ENCODE data around the gene SPINK6.

DNA sequence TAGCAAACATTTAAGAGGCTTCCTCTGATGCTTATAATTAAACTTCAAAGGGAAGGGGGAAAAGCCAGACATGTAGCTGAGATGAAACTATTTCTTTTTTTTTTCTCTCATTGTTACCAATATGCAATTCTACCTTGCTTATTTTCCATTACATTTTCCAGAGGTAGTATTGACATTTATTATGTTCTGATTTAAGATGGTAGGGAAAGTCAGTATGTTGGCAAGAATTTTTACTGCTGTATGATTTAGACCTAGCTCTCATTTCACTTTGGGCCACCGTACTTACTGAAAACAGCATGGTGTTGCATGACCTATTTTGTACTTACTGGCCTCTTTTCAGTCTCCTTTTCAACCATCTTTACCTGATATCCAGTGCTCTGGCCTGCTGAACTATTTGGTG is 9.6 kb upstream of the SPINK6 start:
- TF ChIP-seq SIN3A (IDR thresholded peaks at IDR 0.05; ENCODE audit: borderline replicate concordance, insufficient read depth, low read length) (no peak), TAF1 (IDR thresholded peaks at IDR 0.05; ENCODE audit: borderline replicate concordance, insufficient read depth, low read length) (no peak), POLR2AphosphoS5 (IDR thresholded peaks at IDR 0.05; ENCODE audit: low read depth, low read length) (no peak), FOXP2 (optimal IDR thresholded peaks at IDR 0.05; ENCODE audit: borderline replicate concordance, extremely low read depth, extremely low read length, insufficient read depth) (no peak)
- TF ChIP-seq, protein P1, sequence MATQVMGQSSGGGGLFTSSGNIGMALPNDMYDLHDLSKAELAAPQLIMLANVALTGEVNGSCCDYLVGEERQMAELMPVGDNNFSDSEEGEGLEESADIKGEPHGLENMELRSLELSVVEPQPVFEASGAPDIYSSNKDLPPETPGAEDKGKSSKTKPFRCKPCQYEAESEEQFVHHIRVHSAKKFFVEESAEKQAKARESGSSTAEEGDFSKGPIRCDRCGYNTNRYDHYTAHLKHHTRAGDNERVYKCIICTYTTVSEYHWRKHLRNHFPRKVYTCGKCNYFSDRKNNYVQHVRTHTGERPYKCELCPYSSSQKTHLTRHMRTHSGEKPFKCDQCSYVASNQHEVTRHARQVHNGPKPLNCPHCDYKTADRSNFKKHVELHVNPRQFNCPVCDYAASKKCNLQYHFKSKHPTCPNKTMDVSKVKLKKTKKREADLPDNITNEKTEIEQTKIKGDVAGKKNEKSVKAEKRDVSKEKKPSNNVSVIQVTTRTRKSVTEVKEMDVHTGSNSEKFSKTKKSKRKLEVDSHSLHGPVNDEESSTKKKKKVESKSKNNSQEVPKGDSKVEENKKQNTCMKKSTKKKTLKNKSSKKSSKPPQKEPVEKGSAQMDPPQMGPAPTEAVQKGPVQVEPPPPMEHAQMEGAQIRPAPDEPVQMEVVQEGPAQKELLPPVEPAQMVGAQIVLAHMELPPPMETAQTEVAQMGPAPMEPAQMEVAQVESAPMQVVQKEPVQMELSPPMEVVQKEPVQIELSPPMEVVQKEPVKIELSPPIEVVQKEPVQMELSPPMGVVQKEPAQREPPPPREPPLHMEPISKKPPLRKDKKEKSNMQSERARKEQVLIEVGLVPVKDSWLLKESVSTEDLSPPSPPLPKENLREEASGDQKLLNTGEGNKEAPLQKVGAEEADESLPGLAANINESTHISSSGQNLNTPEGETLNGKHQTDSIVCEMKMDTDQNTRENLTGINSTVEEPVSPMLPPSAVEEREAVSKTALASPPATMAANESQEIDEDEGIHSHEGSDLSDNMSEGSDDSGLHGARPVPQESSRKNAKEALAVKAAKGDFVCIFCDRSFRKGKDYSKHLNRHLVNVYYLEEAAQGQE (IDR thresholded peaks at IDR 0.05; ENCODE audit: insufficient read depth in 1 of 2, low read depth in 2 of 2, low read length in 2 of 2): no peak

All from PFSK-1 (cell line).